ENCODE results near the gene PLAC9.
A peak's percentile ranks its signal among the peaks of the same experiment; 100 is the strongest.

The PLAC9 gene

DNA sequence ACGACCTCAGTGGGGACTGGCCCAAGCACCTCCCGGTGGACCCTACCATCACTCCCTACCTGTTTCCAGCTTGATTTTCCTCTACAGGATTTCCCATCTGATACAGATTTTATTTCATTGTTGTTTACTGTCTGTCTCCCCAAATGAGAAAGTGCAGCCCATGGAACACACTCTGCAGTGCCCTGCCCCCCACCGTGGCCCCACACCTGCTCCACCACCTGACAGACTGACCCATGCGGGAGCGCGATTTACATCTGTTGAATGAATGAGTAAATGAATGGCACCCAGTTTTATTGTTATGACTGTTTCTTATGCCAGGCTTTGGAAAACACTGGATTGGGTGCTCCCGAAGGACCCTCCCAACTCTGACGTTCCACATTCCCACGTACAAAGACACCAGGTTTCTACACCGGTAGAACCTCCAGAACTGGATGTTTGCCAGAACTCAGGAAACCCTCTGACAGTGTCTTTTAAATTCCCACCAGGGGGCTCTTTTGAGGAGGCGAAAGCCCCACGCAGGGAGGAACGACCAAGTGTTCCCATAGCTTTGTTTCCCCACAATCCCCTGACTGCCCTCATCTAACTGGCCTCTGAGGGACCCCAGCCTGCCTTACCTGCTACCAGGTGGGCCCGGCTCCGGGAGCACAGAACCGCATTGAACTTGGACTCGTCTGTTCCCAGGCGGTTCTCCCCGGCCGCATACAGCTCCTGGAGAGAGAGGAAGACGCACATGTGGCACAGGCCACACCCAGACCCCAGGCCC lies 29.0 kb downstream of the PLAC9 start:
- no peak for ATAC-seq

DNA sequence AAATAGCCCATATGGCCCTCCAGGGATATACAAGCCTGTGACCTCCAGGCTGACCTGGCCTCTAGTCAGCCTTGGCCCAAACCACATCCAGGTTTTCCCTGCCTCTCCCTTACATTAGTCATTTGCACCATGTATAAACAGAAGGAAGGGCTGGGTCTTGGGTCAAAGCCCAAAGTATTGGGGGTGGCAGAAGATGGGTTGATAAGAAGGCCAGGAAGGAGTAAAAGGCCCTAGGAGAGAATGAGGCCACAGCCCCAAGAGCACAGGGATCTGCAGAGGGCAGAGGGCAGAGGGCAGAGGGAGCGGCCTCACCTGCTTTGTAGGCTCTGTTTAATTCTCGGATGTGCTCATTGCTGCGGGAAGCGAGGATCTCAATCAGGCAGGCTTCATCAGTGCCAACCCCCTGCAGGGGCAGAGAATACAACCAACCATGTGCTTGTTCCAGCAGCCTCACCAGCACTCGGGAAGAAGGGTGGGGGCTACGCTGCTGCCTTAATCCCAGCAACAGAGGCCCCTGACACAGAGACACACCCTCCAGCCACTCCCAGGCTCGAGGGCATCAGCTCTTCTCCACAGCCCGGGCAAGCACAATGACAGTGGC lies 31.3 kb downstream of the PLAC9 start:
- no peak for ATAC-seq

DNA sequence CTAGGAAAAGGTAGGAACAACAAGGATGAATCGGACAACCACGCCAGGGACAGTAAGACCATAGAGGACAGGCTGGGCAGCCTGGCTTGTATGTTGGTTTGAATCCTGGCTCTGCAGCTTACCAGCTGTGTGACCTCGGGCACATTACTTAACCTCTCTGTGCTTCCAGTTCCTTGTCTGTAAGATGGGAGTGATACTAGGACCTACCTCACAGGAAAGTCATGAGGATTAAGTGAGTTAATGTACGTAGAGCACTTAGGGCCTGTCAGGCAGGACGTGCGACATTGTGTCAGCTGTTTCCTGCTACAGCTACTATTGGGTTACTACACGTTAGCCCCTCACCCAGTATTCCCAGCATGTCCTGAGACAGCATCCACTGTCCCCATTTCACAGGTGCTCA lies 32.1 kb downstream of the PLAC9 start:
- ATAC-seq = no peak

DNA sequence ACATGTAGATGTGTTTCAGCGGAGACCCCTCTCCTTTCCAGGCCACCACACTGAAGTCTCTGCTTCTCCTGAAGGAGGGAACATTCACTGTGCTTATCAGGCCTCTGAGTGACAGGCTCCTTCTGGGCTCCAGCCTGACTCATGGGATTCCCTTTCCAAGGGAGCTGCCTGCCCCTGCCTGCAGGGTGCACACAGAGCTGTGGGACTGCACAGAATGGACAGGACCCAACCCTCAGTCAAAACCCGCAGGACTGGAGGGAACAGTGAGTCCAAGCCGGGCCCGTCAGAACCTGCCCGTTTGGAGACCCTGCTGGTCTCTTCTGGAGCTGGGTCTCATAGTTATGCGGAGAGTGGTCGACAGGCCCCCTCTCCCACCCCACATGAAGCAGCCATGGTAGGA lies 32.6 kb downstream of the PLAC9 start:
- no peak for ATAC-seq

DNA sequence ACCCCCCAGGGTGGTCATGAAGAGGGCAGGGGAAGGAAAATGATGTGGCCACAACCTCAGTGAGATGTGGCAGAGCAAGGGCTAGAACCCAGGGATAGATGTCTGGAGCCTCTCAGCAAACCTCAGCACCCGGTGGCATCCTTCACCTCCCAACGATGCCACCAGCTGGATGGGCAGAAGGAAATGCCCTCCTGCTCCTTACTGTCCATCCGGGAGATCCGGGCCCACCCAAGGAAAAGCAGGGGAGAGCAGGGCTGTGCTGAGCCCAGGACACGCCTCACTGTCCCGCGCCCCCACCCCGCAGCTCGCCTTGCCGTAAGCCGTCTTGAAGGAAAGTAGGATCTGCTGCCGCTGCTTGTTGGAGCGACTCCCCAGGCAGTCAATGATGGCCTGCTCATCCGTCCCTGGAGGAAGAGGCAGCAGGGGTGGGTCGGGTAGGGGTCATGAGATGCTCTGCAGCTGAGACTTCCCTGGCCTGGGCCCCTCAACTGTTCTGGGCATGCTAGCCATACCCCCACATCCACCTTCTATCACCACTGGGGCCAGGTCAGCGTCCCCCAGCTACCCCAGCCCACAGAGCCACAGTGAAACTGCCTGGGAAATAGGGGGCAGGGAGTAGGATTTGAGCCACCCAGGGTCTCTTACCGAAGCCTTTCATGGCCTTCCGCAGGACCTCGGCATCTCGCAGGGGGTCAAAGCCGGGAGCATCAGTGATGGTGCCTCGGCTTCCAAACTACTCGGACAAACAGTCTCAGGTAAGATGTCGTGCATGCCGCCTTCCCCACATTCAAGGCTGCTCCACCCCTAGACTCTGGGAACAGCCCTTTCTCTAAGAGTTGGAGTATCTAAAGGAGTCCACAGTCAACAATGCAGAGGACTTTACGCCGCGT lies 34.3 kb downstream of the PLAC9 start:
- no peak for ATAC-seq

DNA sequence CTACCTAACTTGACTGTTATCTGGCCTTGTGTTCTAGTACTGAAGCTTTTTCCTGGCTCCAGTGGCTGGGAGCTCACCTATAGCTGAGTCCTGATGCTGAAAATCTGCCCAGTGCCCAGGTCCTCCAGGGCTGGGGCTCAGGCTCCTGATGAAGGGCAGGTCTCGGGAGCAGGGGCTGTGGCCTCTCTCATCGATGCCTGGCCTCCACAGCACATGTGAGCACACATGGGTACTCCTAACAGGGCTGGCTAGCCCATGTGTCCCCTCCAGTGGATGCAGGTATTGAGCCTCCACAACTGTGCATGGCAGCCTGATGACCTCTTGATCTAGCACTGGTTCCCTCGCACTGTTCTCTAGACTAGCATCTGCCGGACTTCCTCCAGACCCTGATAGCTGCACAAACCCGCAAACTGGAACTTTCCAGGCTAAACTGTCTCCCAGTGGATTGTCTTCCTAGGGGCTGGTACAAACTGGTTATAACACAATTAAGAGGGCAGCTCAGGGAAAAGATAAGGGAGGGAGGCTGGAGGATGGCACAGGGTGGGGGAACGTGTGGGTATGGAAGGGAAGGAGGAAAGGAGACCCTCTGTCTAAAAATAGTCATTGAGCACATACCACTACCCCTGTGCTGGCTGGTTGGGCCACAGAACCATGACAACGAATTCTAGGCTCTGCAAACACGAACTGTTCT lies 35.1 kb downstream of the PLAC9 start:
- no peak for ATAC-seq

DNA sequence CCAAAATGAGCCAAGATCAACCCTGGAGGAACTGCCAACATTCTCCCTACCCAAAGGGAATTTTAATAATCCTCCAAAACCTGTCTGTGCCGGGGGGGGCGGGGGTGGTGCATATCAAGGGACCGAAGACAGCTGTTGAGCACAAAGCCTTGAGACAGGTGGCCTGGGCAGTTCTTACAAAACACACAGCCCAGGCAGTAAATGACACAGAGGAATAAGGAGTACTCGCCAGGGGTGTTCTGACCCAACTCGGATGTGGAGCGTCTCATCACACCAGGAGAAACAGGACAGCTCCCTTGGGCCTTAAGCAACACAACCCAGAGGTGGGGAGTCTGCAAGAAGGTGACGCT lies 35.6 kb downstream of the PLAC9 start:
- no peak for ATAC-seq

DNA sequence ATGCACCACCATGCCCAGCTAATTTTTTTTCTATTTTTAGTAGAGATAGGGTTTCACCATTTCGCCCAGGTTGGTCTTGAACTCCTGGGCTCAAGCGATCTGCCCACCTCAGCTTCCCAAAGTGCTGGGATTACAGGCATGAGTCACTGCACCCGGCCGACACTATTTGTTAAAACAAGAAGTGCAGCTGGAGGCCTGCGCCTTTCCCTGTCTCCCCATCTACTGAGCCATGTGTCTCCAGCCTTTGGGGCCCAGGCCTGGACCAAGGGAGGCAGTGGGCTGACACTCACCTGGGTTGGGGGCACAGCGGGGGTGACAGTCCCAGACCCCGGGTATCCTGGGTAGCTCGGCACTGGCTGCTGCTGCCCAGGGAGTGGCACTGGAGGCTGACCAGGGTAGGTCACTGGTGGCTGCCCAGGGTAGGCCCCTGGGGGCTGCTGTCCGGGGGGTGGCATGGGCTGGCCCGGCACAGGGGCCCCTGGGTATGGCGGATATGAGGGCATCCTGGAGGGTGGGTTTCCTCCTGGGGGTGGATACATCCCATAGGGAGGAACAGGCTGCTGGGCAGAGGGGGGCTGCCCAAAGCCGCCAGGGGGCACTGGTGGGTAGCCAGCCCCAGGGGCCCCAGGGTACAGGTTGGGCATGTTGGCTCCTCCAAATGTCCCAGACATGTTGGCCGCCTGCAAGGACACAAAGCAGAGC lies 36.3 kb downstream of the PLAC9 start:
- ATAC-seq = peak in 1 of 2 donors; percentile 21

DNA sequence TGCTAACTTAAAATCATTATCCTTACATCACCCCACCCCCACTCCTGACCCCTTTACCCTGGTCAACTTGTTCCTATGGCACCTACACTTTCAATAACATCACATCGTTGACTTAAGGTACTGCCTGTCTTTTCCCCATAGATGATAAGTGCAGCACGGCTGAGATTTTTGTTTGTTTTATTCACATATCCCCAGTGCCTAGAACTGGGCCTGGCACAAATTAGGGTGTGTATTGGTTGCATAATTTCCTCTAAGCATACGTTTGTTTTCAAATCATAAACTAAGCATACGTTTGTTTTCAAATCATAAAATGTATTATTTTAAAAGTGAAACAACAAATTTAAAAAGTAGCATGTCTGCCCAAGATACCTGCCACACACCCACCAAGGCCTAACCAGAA lies 37.5 kb downstream of the PLAC9 start:
- ATAC-seq = no peak

DNA sequence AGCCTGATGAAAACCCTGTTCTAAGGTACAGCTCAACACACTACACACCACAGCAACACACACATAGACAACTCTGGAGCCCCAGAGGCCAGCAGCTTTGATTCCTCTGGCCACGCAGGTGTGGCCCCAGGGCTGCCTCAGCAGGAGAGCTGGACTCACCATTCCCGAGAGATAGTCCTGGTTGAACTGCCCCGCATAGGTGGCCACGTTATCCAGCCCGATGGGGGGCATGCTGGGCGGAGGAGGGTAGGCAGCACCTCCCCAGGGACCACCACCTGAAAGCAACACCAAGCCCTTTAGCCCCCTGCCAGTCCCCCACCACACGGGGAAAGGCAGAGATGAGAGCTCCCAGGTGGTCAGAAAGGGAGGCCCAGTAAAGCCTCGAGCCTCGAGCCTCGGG lies 38.1 kb downstream of the PLAC9 start:
- no peak for ATAC-seq

DNA sequence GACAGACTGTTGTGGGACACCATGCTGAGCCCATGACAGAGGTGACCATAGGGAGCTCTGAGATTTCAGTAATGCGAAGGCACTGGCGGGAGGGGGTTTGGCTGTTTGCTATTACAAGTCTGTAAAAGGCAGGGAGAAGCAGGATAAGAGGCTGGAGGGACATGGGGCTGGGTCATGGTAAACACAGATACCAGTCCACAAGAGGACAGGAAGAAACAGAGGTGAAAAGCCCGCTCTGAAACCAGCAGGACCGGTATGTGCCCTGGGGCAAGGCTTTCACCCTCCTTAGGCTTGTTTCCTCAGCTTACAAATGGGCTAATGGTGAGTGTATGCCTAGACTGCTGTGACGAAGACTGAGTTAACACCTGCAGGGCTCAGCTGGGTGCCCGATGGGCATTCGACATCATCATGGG lies 38.7 kb downstream of the PLAC9 start:
- no peak for ATAC-seq

DNA sequence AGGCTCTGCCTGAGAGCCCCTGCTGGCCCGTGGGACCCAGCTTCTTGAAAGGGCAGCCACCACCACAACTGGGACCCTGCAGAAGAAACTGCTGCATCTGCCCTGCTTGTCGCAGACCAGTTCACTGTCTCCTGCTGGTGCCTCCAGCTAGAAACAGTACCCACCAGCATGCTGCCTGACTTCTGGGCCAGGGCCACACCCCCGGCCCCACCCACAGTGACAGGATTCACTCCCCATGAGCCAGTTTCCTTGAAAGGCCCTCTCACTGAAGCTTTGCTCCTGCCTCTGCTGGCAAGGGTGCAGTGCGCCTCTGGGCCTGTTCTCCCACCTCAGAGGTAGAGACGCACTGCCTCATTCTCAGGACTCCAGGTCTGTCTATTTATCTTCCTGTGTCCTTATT lies 40.4 kb downstream of the PLAC9 start:
- ATAC-seq = no peak

DNA sequence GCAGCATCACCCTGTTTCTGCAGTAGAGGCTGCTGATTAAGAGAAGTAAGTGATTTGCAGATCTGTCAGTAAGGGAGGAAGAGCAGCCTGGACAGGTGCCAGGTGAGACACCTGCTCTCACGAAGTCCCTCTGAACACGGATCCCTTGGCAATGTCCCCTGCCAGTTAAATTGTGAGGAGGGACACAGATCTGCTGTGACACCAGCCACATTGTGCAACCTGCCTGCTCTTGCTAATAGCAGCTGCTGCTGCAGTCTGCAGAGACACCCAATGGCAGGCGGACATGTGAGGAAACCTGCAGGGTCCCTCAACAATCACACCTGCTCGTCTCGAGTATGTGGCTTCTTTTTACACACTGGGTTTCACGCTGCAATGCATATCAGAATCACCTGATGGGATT lies 40.9 kb downstream of the PLAC9 start:
- ATAC-seq = no peak

DNA sequence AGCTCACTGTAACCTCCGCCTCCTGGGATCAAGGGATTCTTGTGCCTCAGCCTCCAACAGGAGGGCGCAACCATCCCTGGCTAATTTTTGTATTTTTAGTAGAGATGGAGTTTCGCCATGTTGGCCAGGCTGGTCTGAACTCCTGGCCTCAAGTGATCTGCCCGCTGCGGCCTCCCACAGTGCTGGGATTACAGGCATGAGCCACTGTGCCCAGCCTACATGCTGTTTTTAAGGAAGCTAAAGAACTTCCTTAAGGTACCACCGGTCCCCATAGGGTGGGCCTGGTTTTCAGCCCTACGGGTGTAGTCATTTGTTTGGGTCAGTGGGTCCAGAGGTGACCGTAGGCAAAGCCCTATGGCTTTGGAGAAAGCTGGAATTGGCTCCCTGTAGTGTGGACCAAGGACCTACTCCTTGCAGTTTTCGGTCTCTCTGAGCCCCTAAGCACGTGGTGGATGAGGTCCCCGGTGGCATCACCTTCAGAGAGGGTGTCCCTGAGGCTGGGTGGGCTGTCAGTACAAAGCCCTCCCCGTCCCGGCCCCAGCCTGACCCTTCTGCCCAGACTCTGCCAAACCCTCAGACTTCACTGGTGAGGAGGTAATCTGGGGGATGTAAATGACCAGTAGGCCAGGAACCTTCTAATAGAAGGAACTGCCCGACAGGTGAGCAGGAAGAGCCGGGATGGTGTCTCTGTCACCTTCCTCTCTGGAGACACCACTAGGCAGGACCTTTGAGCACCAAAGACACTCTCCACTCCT lies 42.3 kb downstream of the PLAC9 start:
- no peak for ATAC-seq

DNA sequence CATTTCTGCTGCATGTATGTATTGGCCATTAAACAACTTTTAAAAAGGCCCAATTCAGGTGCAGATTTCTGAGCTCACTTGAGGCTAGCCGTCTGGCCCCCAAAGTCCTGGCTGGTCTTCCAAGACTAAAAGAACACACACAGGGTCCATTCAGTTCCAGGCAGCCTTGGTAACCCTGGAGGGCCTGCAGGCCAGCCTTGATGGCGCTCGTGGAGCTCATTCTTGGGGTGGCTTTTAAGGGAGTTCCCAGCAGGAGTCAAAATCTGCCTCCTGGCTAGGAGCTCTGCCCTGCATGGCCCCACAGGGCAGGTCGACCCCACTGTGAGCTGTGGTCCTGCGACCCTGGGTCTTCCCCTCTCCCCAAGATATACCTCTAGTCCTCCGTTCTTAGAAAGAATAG lies 44.0 kb downstream of the PLAC9 start:
- ATAC-seq = peak in 1 of 2 donors; percentile 25

DNA sequence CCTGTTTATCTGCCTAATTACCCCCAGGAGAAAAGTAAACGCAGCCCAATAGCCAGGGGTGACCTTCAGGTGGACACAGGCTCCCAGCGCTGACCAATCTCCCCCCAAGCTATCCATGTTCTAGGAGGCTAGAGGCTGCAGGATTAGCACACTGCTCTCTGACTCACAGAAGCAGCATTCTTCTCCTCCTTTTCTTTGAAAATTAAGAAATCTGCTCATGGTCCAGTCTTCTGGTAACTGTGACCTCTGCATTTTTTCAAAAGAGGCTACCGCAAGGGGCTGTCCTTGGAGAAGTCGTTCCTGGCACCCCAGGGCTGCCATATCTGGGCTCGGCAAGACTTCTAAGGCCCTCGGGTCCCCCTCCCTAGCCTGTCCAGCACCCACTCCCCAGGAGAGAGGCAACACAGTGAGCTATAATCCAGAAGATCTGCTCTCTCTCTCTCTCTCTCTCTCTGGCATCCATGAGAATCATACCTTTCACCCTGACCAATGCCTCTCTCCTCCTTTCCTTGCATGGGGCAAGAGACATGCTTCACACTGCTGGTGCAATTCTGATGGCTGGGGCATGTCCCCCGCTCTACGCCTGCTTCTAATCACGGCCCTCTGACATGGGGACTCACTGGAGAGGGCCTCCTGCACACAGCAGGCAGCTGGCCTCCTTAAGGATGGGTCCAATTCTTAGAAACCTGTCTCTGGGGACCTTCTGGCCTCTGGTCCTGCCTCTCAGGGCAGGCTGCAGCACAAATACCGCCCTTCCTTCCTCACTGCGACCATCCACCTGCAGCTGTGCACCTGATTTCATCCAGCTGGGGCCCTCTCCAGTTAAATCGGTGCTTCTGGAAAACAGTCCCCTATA lies 45.5 kb downstream of the PLAC9 start:
- ATAC-seq = no peak

DNA sequence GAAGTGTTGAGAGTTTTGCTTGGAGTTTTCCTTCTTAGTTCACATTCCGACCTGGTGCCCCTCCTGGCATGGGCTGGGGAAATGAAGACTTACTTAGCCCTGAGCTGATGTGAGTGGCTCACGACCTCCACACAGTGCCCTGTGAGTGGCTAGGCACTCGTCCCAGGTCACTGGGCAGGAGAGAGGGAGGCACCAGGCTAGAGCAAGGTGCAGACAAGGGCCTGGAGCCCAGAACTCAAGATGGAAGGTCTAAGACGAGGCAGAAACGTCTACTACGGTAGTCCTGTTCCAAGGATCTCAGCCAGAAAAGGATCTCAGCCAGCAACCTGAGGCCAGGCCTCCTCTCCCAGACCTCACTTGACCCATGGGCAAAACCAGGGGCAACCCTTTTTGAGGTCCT lies 50.5 kb downstream of the PLAC9 start:
- no peak for ATAC-seq

DNA sequence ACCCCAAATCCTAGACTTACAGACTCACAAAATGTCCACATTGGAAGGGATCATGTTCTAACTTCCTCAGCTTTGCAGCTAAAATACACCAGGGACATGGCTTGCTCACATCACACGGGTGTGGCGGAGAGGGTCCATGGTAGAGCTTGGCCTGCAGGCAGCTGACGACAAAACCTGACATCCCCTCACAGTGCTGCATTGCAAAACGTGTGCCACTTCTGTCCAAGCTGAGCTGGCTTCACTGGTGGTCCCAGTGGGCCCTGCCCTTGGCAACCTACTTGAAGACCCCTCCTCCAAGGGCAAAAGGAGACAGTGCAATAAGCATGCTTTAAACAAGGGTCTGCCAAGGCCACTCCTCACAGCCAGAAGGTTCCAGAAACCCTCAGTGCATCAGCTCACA lies 50.9 kb downstream of the PLAC9 start:
- ATAC-seq = no peak

DNA sequence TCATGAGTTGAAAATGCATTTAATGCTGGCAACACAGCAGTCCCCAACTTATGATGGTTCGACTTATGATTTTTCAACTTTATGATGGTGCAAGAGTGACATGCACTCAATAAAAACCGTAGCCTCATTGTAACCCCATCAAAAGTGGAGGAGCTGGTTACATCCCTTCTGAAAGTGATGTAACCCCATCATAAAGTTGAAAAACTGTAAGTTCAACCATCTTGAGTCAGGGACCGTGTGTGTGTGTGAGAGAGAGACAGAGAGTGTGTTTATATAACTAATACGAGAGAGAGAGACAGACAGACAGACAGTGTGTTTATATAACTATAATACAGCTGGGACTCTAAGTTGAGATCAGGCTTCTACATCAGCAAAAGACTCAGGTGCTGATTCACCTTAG lies 51.8 kb downstream of the PLAC9 start:
- no peak for ATAC-seq

DNA sequence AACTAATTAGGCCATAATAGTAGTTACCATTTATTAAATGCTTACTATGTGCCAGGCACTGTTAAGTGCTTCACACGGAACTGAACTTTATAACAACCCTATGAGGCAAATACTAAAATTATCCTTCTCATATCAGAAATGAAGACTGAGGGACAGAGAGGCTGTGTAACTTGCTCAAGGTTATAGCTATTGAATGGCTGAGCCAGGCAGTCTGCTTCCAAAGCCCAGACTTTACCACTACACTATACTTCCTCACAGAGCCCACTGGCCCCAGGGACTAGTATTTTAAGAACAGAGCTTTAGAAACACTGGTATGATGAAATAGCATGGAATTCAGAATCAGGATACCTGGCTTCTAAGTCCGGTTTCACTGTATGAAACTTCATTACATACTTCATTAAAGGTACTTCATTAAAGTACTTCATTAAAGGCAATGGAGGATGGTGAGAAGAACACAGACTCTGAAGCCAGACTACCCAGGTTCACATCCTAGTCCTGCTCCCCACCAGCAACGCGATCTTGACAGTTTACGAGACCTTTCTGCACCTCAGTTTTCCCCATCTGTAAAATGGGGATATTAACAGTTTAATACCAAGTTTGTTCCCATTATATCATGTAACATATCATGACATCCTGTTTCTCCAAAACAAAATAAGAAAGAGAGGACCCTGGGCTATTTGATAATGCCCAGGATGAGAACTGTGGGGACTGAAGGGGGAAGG lies 53.2 kb downstream of the PLAC9 start:
- no peak for ATAC-seq

Measured in activated CD4-positive, CD25-positive, alpha-beta regulatory T cell treated with anti-CD3 and anti-CD28 coated beads, Interleukin-2, amount 50 U/mL, for 24 hours (primary cell).